IMR-90 (cell line): ENCODE data around the gene UVSSA. TPM values are rescaled to one million over a fixed set of nuclear protein-coding genes. Genes with fewer than 3 reads are reported as not detected.

ENCODE experiments used
- ATAC-seq: fragments of 200-7000 bp; cut with Tn5 transposase; 2 replicates; pipeline ENCODE4 v1.9.1; 2020; ENCODE audit warnings: low read depth, mild to moderate bottlenecking, moderate library complexity
- BruUV-seq: library from RNA; stranded (reverse); fragments of 400-500 nt; replicated peaks from 2 replicates; lab custom pipeline; 2021; lab: Mats Ljungman, UMichigan
- CTCF ChIA-PET: fragments of 300-600 bp; formaldehyde crosslinking; extraction: SDS; loops from one replicate; lab custom pipeline; 2021; ENCODE audit warnings: antibody characterized with exemption; lab: Yijun Ruan, JAX
- POLR2A ChIA-PET: fragments of 300-600 bp; sonication (Branson Sonifier 250); formaldehyde crosslinking; loops from one replicate; lab custom pipeline; 2022; ENCODE audit warnings: antibody characterized with exemption; ENCODE audit not compliant: unreplicated experiment; lab: Charles Lee
- DNase-seq: peaks from one replicate; pipeline ENCODE4 v3.0.0; 2013
- H2AFZ ChIP-seq: replicated peaks from 2 replicates; pipeline ENCODE3; 2013; ENCODE audit warnings: low read length, mild to moderate bottlenecking; ENCODE audit not compliant: poor library complexity
- H2AK5ac ChIP-seq: 2 replicates; pipeline ENCODE4 v1.6.1; 2013; ENCODE audit warnings: low read depth, low read length, inconsistent platforms
- H2AK9ac ChIP-seq: replicated peaks from 2 replicates; pipeline ENCODE3; 2013; ENCODE audit warnings: mild to moderate bottlenecking, low read depth, low read length, moderate library complexity; ENCODE audit not compliant: poor library complexity
- H2BK120ac ChIP-seq: 2 replicates; pipeline ENCODE4 v1.6.1; 2013; ENCODE audit warnings: low read depth, low read length, inconsistent platforms
- H2BK15ac ChIP-seq: 3 replicates; pipeline ENCODE4 v1.6.1; 2013; ENCODE audit warnings: low read depth, low read length, inconsistent platforms
- H2BK20ac ChIP-seq: 2 replicates; pipeline ENCODE4 v1.6.1; 2013; ENCODE audit warnings: low read depth, mild to moderate bottlenecking, inconsistent platforms, low read length, moderate library complexity
- H2BK5ac ChIP-seq: 2 replicates; pipeline ENCODE4 v1.6.1; 2013; ENCODE audit warnings: mild to moderate bottlenecking, low read depth, low read length, inconsistent platforms; ENCODE audit not compliant: poor library complexity, severe bottlenecking
- H3K14ac ChIP-seq: replicated peaks from 2 replicates; pipeline ENCODE4 v1.6.1; 2013; ENCODE audit warnings: low read depth, low read length, inconsistent platforms
- H3K18ac ChIP-seq: 2 replicates; pipeline ENCODE4 v1.6.1; 2013; ENCODE audit warnings: low read depth, low read length, control low read depth
- H3K23ac ChIP-seq: 2 replicates; pipeline ENCODE4 v1.6.1; 2013; ENCODE audit warnings: low read depth, low read length, inconsistent platforms
- H3K27ac ChIP-seq: 2 replicates; pipeline ENCODE4 v1.5.1; 2013; ENCODE audit warnings: mild to moderate bottlenecking, control low read depth, low read length; ENCODE audit not compliant: insufficient read depth
- H3K27me3 ChIP-seq: 2 replicates; pipeline ENCODE4 v1.6.1; 2013; ENCODE audit warnings: low read length; ENCODE audit not compliant: control insufficient read depth, insufficient read depth
- H3K36me3 ChIP-seq: 2 replicates; pipeline ENCODE4 v1.6.1; 2013; ENCODE audit warnings: low read length, mixed read lengths; ENCODE audit not compliant: control insufficient read depth, insufficient read depth
- H3K4ac ChIP-seq: 2 replicates; pipeline ENCODE4 v1.6.1; 2013; ENCODE audit warnings: low read depth, low read length, inconsistent platforms
- H3K4me1 ChIP-seq: 2 replicates; pipeline ENCODE4 v1.6.1; 2013; ENCODE audit warnings: low read length, mixed read lengths; ENCODE audit not compliant: control insufficient read depth, insufficient read depth
- H3K4me2 ChIP-seq: 2 replicates; pipeline ENCODE4 v1.6.1; 2013; ENCODE audit warnings: low read depth, mild to moderate bottlenecking, control low read depth, low read length, moderate library complexity
- H3K4me3 ChIP-seq: 2 replicates; pipeline ENCODE4 v1.5.1; 2013; ENCODE audit warnings: low read depth, mild to moderate bottlenecking, control low read depth, low read length, moderate library complexity; ENCODE audit not compliant: insufficient read depth
- H3K56ac ChIP-seq: 2 replicates; pipeline ENCODE4 v1.6.1; 2013; ENCODE audit warnings: low read length, inconsistent platforms; ENCODE audit not compliant: insufficient read depth; ENCODE audit errors: extremely low read depth
- H3K79me1 ChIP-seq, 2 experiments: 2 replicates each; pipeline ENCODE4 v1.6.1; 2013; ENCODE audit warnings: low read length in 2 of 2, inconsistent platforms in 1 of 2, low read depth in 1 of 2
- H3K9ac ChIP-seq: 2 replicates; pipeline ENCODE4 v1.6.1; 2013; ENCODE audit warnings: low read depth, low read length, control low read depth
- H3K9me1 ChIP-seq: 2 replicates; pipeline ENCODE4 v1.6.1; 2013; ENCODE audit warnings: low read length, inconsistent platforms; ENCODE audit not compliant: insufficient read depth
- H3K9me3 ChIP-seq: 2 replicates; pipeline ENCODE4 v1.6.1; 2013; ENCODE audit warnings: low read length; ENCODE audit not compliant: control insufficient read depth, insufficient read depth
- H4K20me1 ChIP-seq: 2 replicates; pipeline ENCODE4 v1.6.1; 2013; ENCODE audit warnings: low read length, inconsistent platforms; ENCODE audit not compliant: insufficient read depth
- H4K5ac ChIP-seq: 2 replicates; pipeline ENCODE4 v1.6.1; 2013; ENCODE audit warnings: mild to moderate bottlenecking, low read depth, low read length, control low read depth
- H4K8ac ChIP-seq, 2 experiments: 2 replicates each; pipeline ENCODE4 v1.6.1; 2013; ENCODE audit warnings: low read depth in 2 of 2, low read length in 2 of 2, control low read depth in 1 of 2, inconsistent platforms in 1 of 2
- H4K91ac ChIP-seq: 2 replicates; pipeline ENCODE4 v1.6.1; 2013; ENCODE audit warnings: low read depth, low read length, inconsistent platforms; ENCODE audit not compliant: insufficient read depth
- CEBPB ChIP-seq: IDR thresholded peaks from 2 replicates; pipeline ENCODE4 v1.6.1; 2012; ENCODE audit warnings: low read depth, low read length, improper control_type of control experiment
- ELK1 ChIP-seq: fragments of 150-350 bp; IDR thresholded peaks from 2 replicates; pipeline ENCODE4 v1.6.1; 2016; ENCODE audit warnings: low read depth, mild to moderate bottlenecking, low read length, moderate library complexity, borderline replicate concordance
- MAFK ChIP-seq: IDR thresholded peaks from 2 replicates; pipeline ENCODE4 v1.6.1; 2012; ENCODE audit warnings: low read depth, low read length, improper control_type of control experiment
- NFE2L2 ChIP-seq: fragments of 150-350 bp; IDR thresholded peaks from 2 replicates; pipeline ENCODE4 v1.6.1; 2016; ENCODE audit warnings: low read depth, mild to moderate bottlenecking, low read length
- POLR2A ChIP-seq: IDR thresholded peaks from 2 replicates; pipeline ENCODE4 v1.6.1; 2012; ENCODE audit warnings: mild to moderate bottlenecking, low read depth, low read length
- RFX5 ChIP-seq: IDR thresholded peaks from 2 replicates; pipeline ENCODE4 v1.8.0; 2012; ENCODE audit warnings: low read depth, mild to moderate bottlenecking, low read length, moderate library complexity
- USF2 ChIP-seq: fragments of 150-350 bp; IDR thresholded peaks from 2 replicates; pipeline ENCODE4 v1.6.1; 2017; ENCODE audit warnings: mild to moderate bottlenecking, antibody characterized with exemption, low read length, low read depth
- WGBS, 2 experiments: methylation state at CpG; one replicate each; pipeline versions ENCODE4 v1.1.5 to v1.1.7; 2013; ENCODE audit warnings: missing lambda C conversion rate in 2 of 2; ENCODE audit not compliant: insufficient read length in 1 of 2; ENCODE audit errors: extremely low coverage in 2 of 2; 5-methylcytosine and 5-hydroxymethylcytosine counted together
- dilution Hi-C: fragments of 300-500 bp; cut with HindIII; formaldehyde crosslinking; loops from one replicate; pipeline ENCODE4 v1.14.3; 2018; ENCODE audit warnings: low sequenced_read_pairs; ENCODE audit not compliant: unreplicated experiment
- in situ Hi-C: fragments of 300-500 bp; cut with MboI; formaldehyde crosslinking; loops from 3 replicates; pipeline ENCODE4 v1.14.3; 2019; ENCODE audit warnings: low sequenced_read_pairs, inconsistent platforms, mixed read lengths
- intact Hi-C: fragments of 100-400 bp; cut with micrococcal nuclease; formaldehyde crosslinking; loops from 2 replicates; pipeline ENCODE4 v1.10.0; 2022
- polyA plus RNA-seq, 3 experiments: library from polyadenylated mRNA; depleted of rRNA; stranded (reverse); fragments of >200 nt; gene quantifications; 2 replicates each; pipeline ENCODE4 v1.2.3, GENCODE V29; 2012; ENCODE audit warnings: low replicate concordance in 1 of 3
- total RNA-seq: library from RNA; depleted of rRNA; stranded (reverse); fragments of >200 nt; gene quantifications from 2 replicates; pipeline ENCODE4 v1.2.3, GENCODE V29; 2012

Gene UVSSA
- total and polyA plus RNA-seq, 2 of the 4 experiments (the other 2 are of a cell fraction) = 1.4 to 8.4 TPM

- TF ChIP-seq MAFK (no peak), CEBPB (no peak), USF2 (no peak), RFX5 (no peak)
Observed at GRCh38 chr4:1339489-1339888, 7.5 kb upstream of the UVSSA start (continued).

GRCh38 chr4:1340181-1340747 lies 6.7 kb upstream of the UVSSA start:
- Histone ChIP-seq H2BK5ac (no peak overlapping the region), H3K4me3 (no peak overlapping the region), H4K20me1 (peaks cover 12% of the 10 kb centered on the region), H2AK5ac (no peak overlapping the region), H4K5ac (no peak overlapping the region), H3K4me2 (no peak overlapping the region), H4K8ac (no peak overlapping the region), H3K27me3 (no peaks in the 10 kb centered on the region), H3K4me1 (peaks cover 4% of the 10 kb centered on the region; the same call in 1 of the 2 replicates), H3K14ac (no peak overlapping the region), H3K36me3 (peaks cover 57% of the 10 kb centered on the region), H3K18ac (no peak overlapping the region), H4K91ac (no peak overlapping the region), H3K9me1 (peaks cover 6% of the 10 kb centered on the region; the same call in 1 of the 2 replicates), H2BK15ac (no peak overlapping the region), H2AFZ (no peak overlapping the region), H3K56ac (no peak overlapping the region), H3K27ac (no peak overlapping the region), H3K79me1 (peaks cover 20 to 57% of the 10 kb centered on the region in 2 experiments), H2BK120ac (no peak overlapping the region), H2BK20ac (no peak overlapping the region), H3K23ac (no peak overlapping the region), H3K9ac (no peak overlapping the region), H3K4ac (no peak overlapping the region), H3K9me3 (peaks cover 18% of the 10 kb centered on the region; the same call in 1 of the 2 replicates), H2AK9ac (no peak overlapping the region)
- no TSS peak for BruUV-seq
- TF ChIP-seq NFE2L2 (no peak), ELK1 (no peak), USF2 (no peak), POLR2A (no peak)
- 97% methylated on average over 8 of the region's 29 CpGs; no CpG with 5 or more reads in 1 of the 2 experiments for WGBS, 2 experiments
- intact Hi-C loops = no loop called here
- POLR2A ChIA-PET = no interaction called here
- CTCF ChIA-PET = no interaction called here
- in situ Hi-C loops = no loop called here
- ATAC-seq = no peak
- no peak for DNase-seq
- dilution Hi-C loops = no loop called here
